ENCODE results near the gene ZNF12. TPM values are rescaled to one million over a fixed set of nuclear protein-coding genes. Genes with fewer than 3 reads are reported as not detected.

The ZNF12 gene
- total and polyA plus RNA-seq, 9 donors = 15.4 to 23.9 (median 19.7) TPM

DNA sequence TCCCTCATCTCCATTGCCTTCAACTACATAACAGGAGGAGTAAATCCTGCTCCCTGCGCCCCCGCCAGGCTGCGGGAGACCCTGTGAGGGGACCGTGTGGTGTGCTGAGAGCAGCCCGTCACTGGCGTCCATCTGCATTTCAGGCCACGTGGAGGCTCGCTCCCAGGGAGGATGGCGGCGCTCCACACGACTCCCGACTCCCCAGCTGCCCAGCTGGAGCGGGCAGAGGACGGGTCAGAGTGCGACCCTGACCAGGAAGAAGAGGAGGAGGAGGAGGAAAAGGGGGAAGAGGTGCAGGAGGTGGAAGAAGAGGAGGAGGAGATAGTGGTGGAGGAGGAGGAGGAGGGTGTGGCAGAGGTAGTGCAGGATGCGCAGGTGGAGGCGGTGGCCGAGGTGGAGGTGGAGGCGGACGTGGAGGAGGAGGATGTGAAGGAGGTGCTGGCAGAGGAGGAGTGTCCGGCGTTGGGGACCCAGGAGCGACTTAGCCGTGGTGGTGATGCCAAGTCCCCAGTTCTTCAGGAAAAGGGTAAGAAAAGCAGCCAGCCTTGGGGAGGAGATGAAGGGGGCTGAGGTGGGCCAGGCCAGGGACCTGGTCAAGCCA lies 64.4 kb downstream of the ZNF12 start:
- Histone ChIP-seq H3K36me3 (ENCODE audit: control insufficient read depth, insufficient read depth, low read length) (peaks cover 77% of the 10 kb centered on the region), H3K4me3 (ENCODE audit: low read length) (no peak overlapping the region), H3K4me1 (ENCODE audit: control insufficient read depth, insufficient read depth, low read length) (peaks cover 14% of the 10 kb centered on the region), H3K27ac (ENCODE audit: low read length) (no peak overlapping the region), H3K27me3 (ENCODE audit: control insufficient read depth, insufficient read depth, low read length) (no peaks in the 10 kb centered on the region), H3K9me3 (replicated peaks; ENCODE audit: control insufficient read depth, low read depth, low read length) (no peaks in the 10 kb centered on the region)
- WGBS (ENCODE audit: insufficient coverage) = 85% methylated on average over 24 of the region's 24 CpGs
- DNase-seq = no peak

DNA sequence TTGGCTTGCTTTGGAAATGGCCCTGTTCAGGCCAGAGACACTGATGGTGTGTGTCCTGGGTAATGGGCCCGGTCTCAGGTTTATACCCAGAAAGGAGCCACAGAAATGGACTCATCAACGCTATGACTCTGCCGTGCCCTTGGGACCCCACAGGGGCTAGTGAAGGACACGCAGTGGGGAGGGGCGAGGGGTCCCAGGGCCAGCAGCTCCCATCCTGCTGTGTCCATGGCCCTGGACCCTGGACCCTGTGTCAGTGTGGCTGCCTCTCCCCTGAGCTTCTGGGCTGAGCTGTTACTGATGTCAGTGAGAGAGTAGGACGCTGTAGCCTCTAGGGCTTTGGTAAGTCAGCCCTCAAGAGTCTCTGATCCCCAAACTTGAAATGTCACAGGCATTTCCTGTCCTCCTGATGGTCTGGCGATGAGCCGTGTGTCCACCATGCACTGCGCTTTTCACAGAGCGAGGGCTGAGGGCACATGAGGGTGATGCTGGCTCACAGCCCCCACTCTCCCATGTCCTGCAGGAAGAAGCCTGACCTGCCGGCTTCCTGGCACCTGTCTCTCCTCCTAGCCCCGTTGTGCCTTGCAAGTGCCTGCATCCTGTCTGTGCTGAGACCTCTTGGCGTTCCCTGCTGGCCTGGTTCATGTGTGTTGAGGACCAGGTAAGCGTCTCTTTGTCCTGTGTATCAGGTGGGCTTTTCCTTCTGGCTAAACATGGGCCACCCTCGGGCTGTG lies 65.3 kb downstream of the ZNF12 start:
- peaks cover 69% of the 10 kb centered on the region for H3K36me3 ChIP-seq (ENCODE audit: control insufficient read depth, insufficient read depth, low read length)
- no peak overlapping the region for H3K4me3 ChIP-seq (ENCODE audit: low read length)
- H3K4me1 ChIP-seq (ENCODE audit: control insufficient read depth, insufficient read depth, low read length) = peaks cover 16% of the 10 kb centered on the region
- no peaks in the 10 kb centered on the region for H3K9me3 ChIP-seq (replicated peaks; ENCODE audit: control insufficient read depth, low read depth, low read length)
- no peak for DNase-seq
- H3K27ac ChIP-seq (ENCODE audit: low read length) = no peak overlapping the region
- 83% methylated on average over 13 of the region's 15 CpGs for WGBS (ENCODE audit: insufficient coverage)
- H3K27me3 ChIP-seq (ENCODE audit: control insufficient read depth, insufficient read depth, low read length) = no peaks in the 10 kb centered on the region

DNA sequence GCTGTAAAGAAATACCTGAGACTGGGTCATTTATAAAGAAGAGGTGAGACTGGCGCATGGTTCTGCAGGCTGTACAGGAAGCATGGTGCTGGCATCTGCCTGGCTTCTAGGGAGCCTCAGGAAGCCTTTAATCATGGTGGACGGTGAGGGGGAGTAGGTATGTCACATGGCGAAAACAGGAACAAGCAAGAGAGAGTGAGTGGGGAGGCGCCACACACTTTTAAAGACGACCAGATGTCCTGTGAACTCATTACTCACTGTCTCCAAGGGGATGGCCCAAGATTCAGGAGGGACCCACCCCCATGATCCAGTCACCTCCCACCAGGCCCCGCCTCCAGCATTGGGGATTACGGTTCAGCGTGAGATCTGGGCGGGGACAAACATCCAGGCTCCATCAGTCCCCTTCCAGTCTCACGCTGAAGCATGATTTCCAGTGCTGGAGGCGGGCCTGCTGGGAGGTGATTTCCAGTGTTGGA lies 66.5 kb downstream of the ZNF12 start:
- Histone ChIP-seq H3K9me3 (replicated peaks; ENCODE audit: control insufficient read depth, low read depth, low read length) (no peaks in the 10 kb centered on the region), H3K36me3 (ENCODE audit: control insufficient read depth, insufficient read depth, low read length) (peaks cover 64% of the 10 kb centered on the region), H3K4me1 (ENCODE audit: control insufficient read depth, insufficient read depth, low read length) (peaks cover 21% of the 10 kb centered on the region), H3K27ac (ENCODE audit: low read length) (no peak overlapping the region), H3K27me3 (ENCODE audit: control insufficient read depth, insufficient read depth, low read length) (no peaks in the 10 kb centered on the region), H3K4me3 (ENCODE audit: low read length) (no peak overlapping the region)
- peak; percentile 43 for DNase-seq
- 55% methylated on average over 5 of the region's 11 CpGs for WGBS (ENCODE audit: insufficient coverage)

DNA sequence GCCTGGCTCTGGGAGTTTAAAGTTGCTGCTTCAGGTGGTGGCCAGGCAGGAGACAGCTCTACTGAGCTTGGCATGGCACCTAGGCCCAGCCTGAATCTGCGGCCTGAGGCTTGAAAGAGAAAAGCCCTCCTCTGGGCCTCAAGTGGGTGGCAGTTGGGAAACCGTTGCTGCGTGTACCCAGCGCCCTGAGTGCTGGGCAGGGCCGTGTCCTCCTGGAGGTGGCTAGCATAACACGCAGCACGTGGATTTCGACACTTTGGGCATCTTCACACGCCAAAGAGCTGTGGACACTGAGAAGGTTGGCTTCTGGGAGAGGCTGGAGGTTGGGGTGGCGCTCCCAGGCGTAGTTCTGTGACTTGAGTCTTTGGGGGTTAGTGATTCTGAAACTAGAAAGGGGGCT lies 67.1 kb downstream of the ZNF12 start:
- H3K36me3 ChIP-seq (ENCODE audit: control insufficient read depth, insufficient read depth, low read length) = peaks cover 58% of the 10 kb centered on the region
- no peaks in the 10 kb centered on the region for H3K27me3 ChIP-seq (ENCODE audit: control insufficient read depth, insufficient read depth, low read length)
- no peak overlapping the region for H3K27ac ChIP-seq (ENCODE audit: low read length)
- WGBS (ENCODE audit: insufficient coverage) = 96% methylated on average over 11 of the region's 11 CpGs
- H3K4me1 ChIP-seq (ENCODE audit: control insufficient read depth, insufficient read depth, low read length) = peaks cover 21% of the 10 kb centered on the region
- no peak overlapping the region for H3K4me3 ChIP-seq (ENCODE audit: low read length)
- no peak for DNase-seq
- no peaks in the 10 kb centered on the region for H3K9me3 ChIP-seq (replicated peaks; ENCODE audit: control insufficient read depth, low read depth, low read length)

DNA sequence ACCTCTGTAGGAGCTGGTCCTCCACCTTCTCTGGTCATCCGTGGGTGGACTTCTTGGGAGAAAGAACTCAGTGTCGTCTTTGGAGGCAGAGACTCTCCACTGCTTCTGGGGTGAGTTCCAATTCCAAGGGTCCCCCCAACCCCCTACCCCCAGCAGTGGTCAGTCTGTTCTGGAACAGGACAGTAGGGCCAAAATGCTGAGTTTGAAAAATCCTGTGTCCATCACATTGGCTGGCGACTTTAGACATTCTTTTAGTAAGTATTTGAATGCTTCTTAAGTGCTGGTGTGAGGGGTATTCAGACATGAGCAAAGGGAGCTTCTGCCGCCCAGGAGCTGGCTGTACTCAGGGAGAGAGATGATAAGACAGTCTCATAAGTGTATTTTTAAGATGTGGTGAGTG lies 67.7 kb downstream of the ZNF12 start:
- Histone ChIP-seq H3K27ac (ENCODE audit: low read length) (no peak overlapping the region), H3K4me3 (ENCODE audit: low read length) (no peak overlapping the region), H3K36me3 (ENCODE audit: control insufficient read depth, insufficient read depth, low read length) (peaks cover 53% of the 10 kb centered on the region), H3K27me3 (ENCODE audit: control insufficient read depth, insufficient read depth, low read length) (no peaks in the 10 kb centered on the region), H3K4me1 (ENCODE audit: control insufficient read depth, insufficient read depth, low read length) (peaks cover 21% of the 10 kb centered on the region), H3K9me3 (replicated peaks; ENCODE audit: control insufficient read depth, low read depth, low read length) (no peaks in the 10 kb centered on the region)
- 83% methylated on average over 2 of the region's 4 CpGs for WGBS (ENCODE audit: insufficient coverage)
- no peak for DNase-seq

Other genes with a start within 250 kb of the ZNF12 start
- gene KDELR2, start 222.8 kb downstream of the ZNF12 start, total RNA-seq = 115 TPM
- 100 to 1,000 TPM; 145 to 240 (median 167) TPM for gene KDELR2, start 222.8 kb downstream of the ZNF12 start, polyA plus RNA-seq (ENCODE audit: insufficient read depth in 1 of 8, insufficient read length in 8 of 8, low replicate concordance in 1 of 8)
- gene GRID2IP, start 155.5 kb downstream of the ZNF12 start, total RNA-seq = 0.09 TPM
- gene GRID2IP, start 155.5 kb downstream of the ZNF12 start, polyA plus RNA-seq (ENCODE audit: insufficient read depth in 1 of 8, insufficient read length in 8 of 8, low replicate concordance in 1 of 8) = under 1 TPM; 0.04 to 0.18 (median 0.09) TPM
- gene ZDHHC4, start 129.5 kb downstream of the ZNF12 start, total RNA-seq = 57.5 TPM
- gene ZDHHC4, start 129.5 kb downstream of the ZNF12 start, polyA plus RNA-seq (ENCODE audit: insufficient read depth in 1 of 8, insufficient read length in 8 of 8, low replicate concordance in 1 of 8) = 10 to 100 TPM; 37.0 to 50.4 (median 43.5) TPM
- 11.6 TPM for gene INTS15, start 116.9 kb downstream of the ZNF12 start, total RNA-seq
- 10 to 100 TPM; 18.8 to 27.6 (median 24.4) TPM for gene INTS15, start 116.9 kb downstream of the ZNF12 start, polyA plus RNA-seq (ENCODE audit: insufficient read depth in 1 of 8, insufficient read length in 8 of 8, low replicate concordance in 1 of 8)
- 7.2 TPM for gene ZNF853, start 91.3 kb downstream of the ZNF12 start, total RNA-seq
- gene ZNF853, start 91.3 kb downstream of the ZNF12 start, polyA plus RNA-seq (ENCODE audit: insufficient read depth in 1 of 8, insufficient read length in 8 of 8, low replicate concordance in 1 of 8) = 10 to 100 TPM; 13.6 to 16.9 (median 15.0) TPM
- gene ZNF316, start 69.6 kb downstream of the ZNF12 start, total RNA-seq = 11.1 TPM
- 10 to 100 TPM; 23.1 to 37.9 (median 28.4) TPM for gene ZNF316, start 69.6 kb downstream of the ZNF12 start, polyA plus RNA-seq (ENCODE audit: insufficient read depth in 1 of 8, insufficient read length in 8 of 8, low replicate concordance in 1 of 8)
- 0.71 TPM for gene RSPH10B2, start 47.2 kb upstream of the ZNF12 start, total RNA-seq
- under 1 TPM in 7 of 8 donors, not detected in 1; 0.10 to 0.95 (median 0.33) TPM for gene RSPH10B2, start 47.2 kb upstream of the ZNF12 start, polyA plus RNA-seq (ENCODE audit: insufficient read depth in 1 of 8, insufficient read length in 8 of 8, low replicate concordance in 1 of 8)
- 83.2 TPM for gene CCZ1B, start 119.3 kb upstream of the ZNF12 start, total RNA-seq
- gene CCZ1B, start 119.3 kb upstream of the ZNF12 start, polyA plus RNA-seq (ENCODE audit: insufficient read depth in 1 of 8, insufficient read length in 8 of 8, low replicate concordance in 1 of 8) = 10 to 100 TPM; 28.4 to 45.0 (median 40.8) TPM